NCI-H82 treated with DMSO at 0.1 percent for 48 hours (cell line): Measurements from ENCODE around the gene FAM186B.
A peak's percentile ranks its signal among the peaks of the same experiment; 100 is the strongest.

Experiments used
- DNase-seq: peaks from one replicate; lab custom pipeline; 2025; ENCODE audit not compliant: unreplicated experiment; lab: John Stamatoyannopoulos, UW

Gene FAM186B

GRCh38 chr12:49567611-49568441 is 37.6 kb downstream of the FAM186B start, which contains the start of gene MCRS1:
Gene MCRS1 (minus strand): TSS chr12:49568142. CDS start chr12:49566731, 1,411 bp downstream.
- DNase-seq = peak; percentile 87

GRCh38 chr12:49567302-49567610 is 38.2 kb downstream of the FAM186B start:
- DNase-seq = no peak

- DNase-seq = no peak
Measured at GRCh38 chr12:49566361-49566760, 39.1 kb downstream of the FAM186B start.

DNA sequence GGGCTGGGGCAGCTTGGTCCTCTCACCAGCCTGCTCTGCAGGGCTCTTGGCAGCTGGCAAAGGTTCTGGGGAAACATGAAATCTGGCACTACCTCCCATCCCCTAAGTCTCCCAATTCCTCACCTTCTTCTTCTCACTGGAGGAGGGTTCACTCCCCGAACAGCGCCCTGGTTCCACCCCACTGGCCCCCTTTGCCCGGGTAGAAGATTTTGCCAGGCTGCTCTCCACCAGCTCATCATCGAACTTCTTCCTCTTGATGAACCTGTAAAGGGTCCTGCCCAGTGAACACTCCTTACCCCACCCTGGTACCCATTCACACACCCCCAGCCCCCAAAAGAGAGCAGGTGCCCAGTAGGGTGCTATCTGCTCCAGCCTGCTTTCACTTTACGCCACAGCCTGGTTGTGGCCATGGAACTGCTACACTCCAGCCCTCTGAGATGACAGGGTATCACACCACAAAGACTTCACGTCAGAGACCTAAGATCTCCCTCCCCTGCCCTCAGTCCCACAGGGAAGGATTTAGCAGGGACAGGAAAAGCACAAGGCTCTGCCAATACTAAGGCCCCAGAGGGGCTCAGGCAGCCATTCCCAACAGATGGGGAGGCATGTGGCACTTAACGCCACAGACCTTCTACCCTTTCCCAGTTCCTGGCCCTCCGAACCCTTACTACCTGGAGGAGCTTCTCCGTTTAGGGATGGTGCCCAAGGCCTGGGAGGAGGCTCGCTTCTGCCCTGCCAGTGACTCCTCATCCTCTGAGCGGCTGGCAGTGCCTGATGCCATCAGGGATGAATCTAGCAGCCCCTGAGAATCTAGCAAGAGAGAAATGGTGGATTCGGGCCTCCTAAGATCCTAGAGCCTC is 39.8 kb downstream of the FAM186B start:
- DNase-seq = no peak

DNA sequence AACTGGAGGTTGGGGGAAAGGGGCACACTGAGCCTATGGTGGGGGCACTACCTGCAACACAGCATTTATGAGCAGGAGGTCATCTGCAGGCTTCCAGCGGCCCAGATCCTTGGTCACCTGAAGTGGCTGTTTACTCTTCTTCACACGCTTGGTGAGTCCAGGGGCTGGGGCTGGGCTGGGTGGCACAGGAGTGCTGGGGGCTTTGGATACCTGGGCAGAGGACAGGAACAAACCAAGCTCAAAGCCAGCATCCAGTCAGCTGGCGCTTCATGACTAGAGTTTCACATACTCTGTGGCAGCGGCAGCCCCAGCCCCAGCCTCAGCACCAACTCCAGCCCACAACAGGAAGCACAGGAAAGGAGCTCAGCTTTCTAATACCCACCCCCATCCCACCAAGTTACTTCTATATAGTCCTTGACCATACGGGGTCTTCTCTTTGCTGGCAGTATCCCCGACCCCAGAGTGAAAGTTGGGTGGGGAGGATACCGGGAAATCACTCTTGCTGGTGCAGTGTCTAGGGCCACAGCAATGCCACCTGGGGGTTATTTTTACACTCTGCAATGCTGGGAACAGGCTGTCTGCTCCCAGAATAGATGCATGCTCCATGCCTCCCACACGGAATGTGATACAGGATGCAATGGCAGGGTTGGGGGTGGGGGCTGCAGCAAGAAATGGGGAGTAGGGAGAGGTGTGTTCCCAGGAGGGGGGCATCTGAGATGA is 40.6 kb downstream of the FAM186B start:
- no peak for DNase-seq

- no peak for DNase-seq
Measured at GRCh38 chr12:49563951-49564685, 41.3 kb downstream of the FAM186B start.

- DNase-seq = no peak
Measured at GRCh38 chr12:49562831-49563230, 42.6 kb downstream of the FAM186B start.

GRCh38 chr12:49562233-49562632 is 43.2 kb downstream of the FAM186B start:
- DNase-seq = no peak

GRCh38 chr12:49560695-49561094 is 44.7 kb downstream of the FAM186B start:
- no peak for DNase-seq

- DNase-seq = no peak
Measured at GRCh38 chr12:49559011-49559675, 46.3 kb downstream of the FAM186B start.

- no peak for DNase-seq
Measured at GRCh38 chr12:49558526-49558925, 46.9 kb downstream of the FAM186B start.

- DNase-seq = no peak
Measured at GRCh38 chr12:49557917-49558215, 47.6 kb downstream of the FAM186B start.

DNA sequence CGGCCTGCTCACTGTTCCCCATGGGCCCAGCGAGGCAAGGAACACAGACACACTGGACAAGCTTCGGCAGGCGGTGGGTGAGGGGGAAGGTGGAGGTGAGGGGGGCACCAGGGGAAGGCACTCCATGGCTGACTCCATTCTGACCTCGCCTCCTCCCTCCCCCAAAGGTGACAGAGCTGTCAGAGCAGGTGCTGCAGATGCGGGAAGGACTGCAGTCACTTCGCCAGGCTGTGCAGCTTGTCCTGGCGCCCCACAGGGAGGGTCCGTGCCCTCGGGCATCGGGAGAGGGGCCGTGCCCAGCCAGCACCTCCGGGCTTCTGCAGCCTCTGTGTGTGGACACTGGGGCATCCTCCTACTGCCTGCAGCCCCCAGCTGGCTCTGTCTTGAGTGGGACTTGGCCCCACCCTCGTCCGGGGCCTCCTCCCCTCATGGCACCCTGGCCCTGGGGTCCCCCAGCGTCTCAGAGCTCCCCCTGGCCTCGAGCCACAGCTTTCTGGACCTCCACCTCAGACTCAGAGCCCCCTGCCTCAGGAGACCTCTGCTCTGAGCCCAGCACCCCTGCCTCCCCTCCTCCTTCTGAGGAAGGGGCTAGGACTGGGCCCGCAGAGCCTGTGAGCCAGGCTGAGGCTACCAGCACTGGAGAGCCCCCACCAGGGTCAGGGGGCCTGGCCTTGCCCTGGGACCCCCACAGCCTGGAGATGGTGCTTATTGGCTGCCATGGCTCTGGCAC is 48.1 kb downstream of the FAM186B start:
- no peak for DNase-seq

GRCh38 chr12:49556391-49557186 is 48.9 kb downstream of the FAM186B start:
- no peak for DNase-seq

GRCh38 chr12:49555631-49556390 is 49.6 kb downstream of the FAM186B start:
- DNase-seq = no peak

DNA sequence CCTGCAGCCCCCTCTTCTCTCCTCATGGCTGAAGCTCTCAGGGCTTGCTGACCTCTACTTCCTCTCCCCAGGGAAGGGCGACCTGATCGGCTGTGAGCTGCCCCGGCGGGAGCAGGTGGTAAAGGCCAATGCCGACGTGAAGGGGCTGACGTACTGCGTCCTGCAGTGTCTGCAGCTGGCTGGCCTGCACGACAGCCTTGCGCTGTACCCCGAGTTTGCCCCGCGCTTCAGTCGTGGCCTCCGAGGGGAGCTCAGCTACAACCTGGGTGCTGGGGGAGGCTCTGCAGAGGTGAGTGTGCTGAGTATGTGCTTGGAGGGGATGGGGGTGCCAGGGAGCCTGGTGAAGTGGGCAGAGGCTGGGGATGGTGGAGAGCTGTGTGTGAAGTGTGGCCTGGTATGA is 51.2 kb downstream of the FAM186B start:
- no peak for DNase-seq

DNA sequence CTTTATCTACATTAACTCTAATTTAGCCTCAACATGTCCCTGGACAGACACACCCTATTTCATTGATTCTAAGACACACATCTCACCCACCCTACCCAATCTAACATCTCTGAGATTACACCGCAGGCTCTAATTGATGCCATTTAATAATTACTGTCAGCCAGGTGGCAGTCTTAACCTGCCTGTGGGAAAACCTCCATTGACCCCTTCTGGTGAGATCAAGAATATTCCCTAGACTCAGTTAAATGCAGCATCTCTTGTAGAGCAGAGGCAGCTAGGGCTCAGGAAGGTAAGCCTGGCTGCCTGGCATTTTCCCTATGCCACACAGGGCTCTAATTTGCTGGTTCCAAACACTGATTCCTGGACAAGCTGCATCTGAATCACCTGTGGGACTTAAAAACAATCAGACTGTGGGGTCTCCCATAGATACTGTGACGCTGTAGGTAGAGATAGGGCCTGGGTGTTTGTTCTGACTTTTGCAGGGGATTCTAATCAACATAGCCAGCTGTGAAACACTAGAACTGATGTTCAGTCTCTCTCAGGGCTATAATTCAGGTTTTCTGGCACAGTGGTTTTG is 51.8 kb downstream of the FAM186B start:
- DNase-seq = peak; percentile 59

GRCh38 chr12:49552899-49553298 is 52.5 kb downstream of the FAM186B start:
- DNase-seq = no peak
